Measurements from ENCODE around the gene OTC.

Gene OTC

GRCh38 chrX:38357747-38358673 lies 5.6 kb downstream of the OTC start:
- no peak for DNase-seq

DNA sequence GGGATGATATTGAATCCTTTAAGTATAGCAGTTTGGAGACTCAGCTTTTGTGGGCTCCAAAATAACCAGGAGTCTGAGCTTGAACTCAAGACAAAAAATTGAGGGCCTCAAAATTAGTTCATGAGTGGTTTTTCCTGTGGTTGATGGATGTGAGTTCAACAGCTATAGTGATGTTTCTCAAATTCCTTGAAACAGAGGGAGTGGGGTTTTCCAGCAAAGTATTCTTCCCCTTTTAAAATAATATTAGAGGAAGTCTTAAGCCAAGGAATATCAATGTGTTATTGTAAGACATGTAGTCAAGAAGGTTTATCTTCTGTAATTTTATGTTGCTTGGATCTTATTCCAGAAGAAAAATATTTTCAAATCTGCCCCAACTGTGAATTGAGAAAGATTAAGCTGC lies 10.6 kb downstream of the OTC start:
- no peak for DNase-seq

GRCh38 chrX:38365954-38366353 lies 13.6 kb downstream of the OTC start:
- no peak for DNase-seq

- no peak for DNase-seq
These were observed 16.4 kb downstream of the OTC start for GRCh38 chrX:38368774-38369173.

DNA sequence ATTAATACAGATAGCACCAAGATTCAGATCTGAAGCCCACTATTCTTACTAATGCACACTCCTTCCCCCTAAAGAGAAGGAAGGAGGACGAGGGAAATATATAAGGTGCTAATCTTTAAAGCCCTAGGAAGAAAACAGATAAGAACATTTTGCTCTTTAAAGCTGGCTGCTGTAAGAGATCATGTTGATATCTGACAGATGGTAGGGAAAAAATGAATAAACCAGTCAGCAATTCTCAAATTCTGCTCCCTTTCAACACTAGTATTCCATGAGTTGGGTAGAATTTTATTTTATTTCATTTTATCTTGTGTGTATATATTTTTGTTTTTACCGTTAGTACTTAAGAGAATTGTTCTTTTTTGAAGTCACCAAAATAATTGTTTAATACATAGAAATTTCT lies 19.2 kb downstream of the OTC start:
- no peak for DNase-seq

GRCh38 chrX:38374431-38374830 lies 22.0 kb downstream of the OTC start:
- no peak for DNase-seq

GRCh38 chrX:38375891-38376290 lies 23.5 kb downstream of the OTC start:
- DNase-seq: no peak

DNA sequence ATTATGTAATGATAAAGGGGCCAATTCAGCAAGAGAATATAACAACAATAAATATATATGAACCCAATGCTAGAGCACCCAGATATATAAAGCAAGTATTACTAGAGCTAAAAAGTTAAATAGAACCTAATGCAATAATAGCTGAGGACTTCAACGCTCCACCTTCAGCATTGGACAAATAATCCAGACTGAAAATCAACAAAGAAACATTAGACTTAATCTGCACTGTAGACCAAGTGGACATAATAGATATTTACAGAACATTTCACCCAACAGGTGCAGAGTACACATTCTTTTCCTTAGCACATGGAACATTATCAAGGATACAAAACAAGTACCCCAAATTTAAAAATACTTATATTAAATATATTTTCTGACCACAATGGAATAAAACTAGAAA lies 24.3 kb downstream of the OTC start:
- no peak for DNase-seq

GRCh38 chrX:38379088-38379487 lies 26.7 kb downstream of the OTC start:
- no peak for DNase-seq

GRCh38 chrX:38382663-38383062 lies 30.3 kb downstream of the OTC start:
- no peak for DNase-seq

GRCh38 chrX:38400389-38400910 lies 48.0 kb downstream of the OTC start:
- no peak for DNase-seq

DNA sequence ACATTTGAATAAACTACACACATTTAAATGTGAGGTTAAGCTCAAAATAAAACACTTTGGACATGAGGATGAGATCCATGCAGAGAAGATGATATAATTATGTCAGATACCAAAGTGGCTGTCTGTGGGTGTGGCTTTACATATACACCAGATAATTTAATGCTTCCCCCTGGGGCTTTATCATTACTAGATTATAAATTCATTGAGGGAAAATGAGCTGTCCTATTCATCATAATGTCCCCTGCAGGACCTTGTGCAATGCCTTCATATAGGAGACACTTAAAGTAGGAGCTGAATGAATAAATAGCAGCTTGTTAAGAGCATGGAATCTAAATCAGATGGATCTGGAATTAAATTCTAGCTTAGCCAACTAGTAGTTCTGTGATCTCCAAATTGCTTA lies 49.7 kb downstream of the OTC start:
- DNase-seq: no peak

GRCh38 chrX:38403834-38404233 lies 51.4 kb downstream of the OTC start:
- DNase-seq: no peak

- no peak for DNase-seq
These were observed 54.7 kb downstream of the OTC start for GRCh38 chrX:38407126-38407525.

DNA sequence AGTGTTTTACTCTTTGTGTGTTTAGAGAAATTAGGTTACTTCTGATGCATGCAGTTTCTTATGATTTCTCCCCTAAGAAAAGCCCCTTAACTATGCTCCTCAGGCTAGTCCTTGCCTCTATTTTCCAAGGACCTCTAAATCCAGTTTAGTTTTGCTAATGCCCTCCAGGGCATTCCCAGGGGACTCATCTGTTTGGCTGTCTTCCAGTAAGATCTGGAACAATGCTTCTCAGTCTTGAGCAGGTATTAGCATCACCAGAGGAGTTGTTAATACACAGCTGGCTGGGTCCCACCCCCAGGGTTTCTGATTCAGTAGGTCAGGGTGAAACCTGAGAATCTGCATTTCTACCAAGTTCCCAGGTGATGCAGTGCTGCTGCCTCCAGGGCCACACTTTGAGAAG lies 56.9 kb downstream of the OTC start:
- DNase-seq: no peak

- DNase-seq: no peak
These were observed 74.4 kb downstream of the OTC start for GRCh38 chrX:38426785-38427184.

- no peak for DNase-seq
These were observed 79.1 kb downstream of the OTC start for GRCh38 chrX:38431525-38431924.

DNA sequence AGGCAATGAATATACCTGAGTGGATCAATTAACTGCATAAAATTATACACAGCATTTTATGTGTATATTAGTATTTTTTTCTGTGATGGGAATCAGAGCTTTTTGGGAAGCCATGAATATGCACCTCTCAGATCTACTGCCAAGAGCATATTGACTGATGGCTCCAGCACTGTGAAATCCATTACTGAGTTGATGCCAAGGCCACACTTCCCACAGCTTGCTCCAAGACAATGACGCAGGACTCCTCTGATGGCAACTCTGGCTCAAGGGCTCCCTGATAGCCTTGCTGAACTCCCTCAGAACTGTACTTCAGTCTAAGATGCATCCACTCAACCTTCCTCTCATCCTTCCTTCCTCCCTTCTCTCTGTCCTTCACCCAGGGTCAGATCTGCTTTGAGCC lies 82.7 kb downstream of the OTC start:
- DNase-seq: no peak

DNA sequence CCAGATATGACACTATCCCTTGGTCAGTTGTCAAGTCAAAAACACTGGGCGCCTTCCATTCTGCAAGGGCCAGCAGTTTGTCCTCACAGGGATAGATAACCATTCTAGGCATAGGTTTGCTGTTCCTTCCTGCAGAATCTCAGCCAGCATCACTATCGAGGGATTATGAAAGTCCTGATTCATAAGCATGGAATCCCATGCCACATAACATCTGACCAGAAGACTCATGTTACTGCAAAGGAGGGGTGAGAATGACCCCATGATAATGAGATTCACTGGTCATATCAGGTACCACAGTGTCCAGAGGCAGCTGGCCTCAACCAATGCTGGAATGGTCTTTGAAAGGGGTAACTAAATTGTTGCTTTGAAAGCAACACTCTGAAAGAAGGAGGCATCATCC lies 84.7 kb downstream of the OTC start:
- no peak for DNase-seq

GRCh38 chrX:38438321-38438720 lies 85.9 kb downstream of the OTC start:
- no peak for DNase-seq

- no peak for DNase-seq
These were observed 100.2 kb downstream of the OTC start for GRCh38 chrX:38452603-38453002.

- DNase-seq: no peak
These were observed 105.7 kb downstream of the OTC start for GRCh38 chrX:38458071-38458470.

DNA sequence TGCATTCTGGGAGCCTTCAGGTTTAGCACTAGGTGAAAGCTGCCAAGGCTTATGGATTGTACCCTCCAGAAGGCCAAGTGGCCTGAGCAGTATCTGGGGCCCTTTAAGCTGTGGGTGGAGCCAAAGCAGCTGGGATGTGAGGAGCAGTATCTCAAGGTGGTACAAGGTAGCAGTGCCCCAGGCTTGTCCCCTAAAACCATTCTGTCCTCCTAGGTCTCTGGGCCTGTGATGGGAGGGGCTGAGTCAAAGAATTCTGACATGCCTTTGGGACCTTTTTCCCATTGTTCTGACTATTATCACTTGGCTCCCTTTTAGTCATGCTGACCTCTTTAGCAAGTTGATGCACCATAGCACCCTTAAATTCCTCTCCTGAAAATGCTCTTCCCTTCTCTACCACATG lies 109.9 kb downstream of the OTC start:
- DNase-seq: no peak

- DNase-seq: no peak
These were observed 113.3 kb downstream of the OTC start for GRCh38 chrX:38465686-38466085.
